Panc1 (cell line): Measurements from ENCODE around the gene VASP. TPM values are rescaled to one million over a fixed set of nuclear protein-coding genes. Genes with fewer than 3 reads are reported as not detected.

Source experiments
- ATAC-seq: fragments of 200-7000 bp; cut with Tn5 transposase; 2 replicates; pipeline ENCODE4 v1.9.1; 2020; ENCODE audit warnings: mild to moderate bottlenecking, moderate library complexity
- BruUV-seq: library from RNA; stranded (reverse); fragments of 400-500 nt; replicated peaks from 2 replicates; lab custom pipeline; 2021; lab: Mats Ljungman, UMichigan
- CTCF ChIA-PET: fragments of 300-600 bp; sonication (Branson Sonifier 250); formaldehyde crosslinking; loops from one replicate; lab custom pipeline; 2022; ENCODE audit warnings: antibody characterized with exemption; lab: Charles Lee
- POLR2A ChIA-PET: fragments of 300-600 bp; sonication (Branson Sonifier 250); formaldehyde crosslinking; loops from one replicate; lab custom pipeline; 2022; ENCODE audit warnings: antibody characterized with exemption; lab: Charles Lee
- DNase-seq: peaks from one replicate; pipeline ENCODE4 v3.0.0-alpha.2; 2010; ENCODE audit warnings: low read depth, low spot score
- H3K27ac ChIP-seq: 2 replicates; pipeline ENCODE4 v1.5.1; 2011; ENCODE audit warnings: mild to moderate bottlenecking, low read length, inconsistent platforms
- H3K27me3 ChIP-seq: fragments of 200-500 bp; sonication (Bioruptor generic); 2 replicates; pipeline ENCODE4 v1.6.0; 2014; ENCODE audit warnings: low read length, inconsistent platforms; ENCODE audit not compliant: control insufficient read depth, insufficient read depth
- H3K36me3 ChIP-seq: fragments of 200-500 bp; sonication (Bioruptor generic); 2 replicates; pipeline ENCODE4 v1.5.1; 2014; ENCODE audit warnings: inconsistent platforms, mild to moderate bottlenecking, low read length, moderate library complexity; ENCODE audit not compliant: control insufficient read depth, insufficient read depth
- H3K4me1 ChIP-seq: 2 replicates; pipeline ENCODE4 v1.5.1; 2011; ENCODE audit warnings: inconsistent platforms, mild to moderate bottlenecking, low read length, moderate library complexity; ENCODE audit not compliant: control insufficient read depth, insufficient read depth
- H3K4me3 ChIP-seq, 2 experiments: 2 replicates each; pipeline ENCODE4 v1.5.1; 2011 to 2012; ENCODE audit warnings: low read depth in 2 of 2, low read length in 2 of 2, mild to moderate bottlenecking in 2 of 2, inconsistent platforms in 1 of 2, moderate library complexity in 1 of 2
- H3K9me3 ChIP-seq: fragments of 200-500 bp; sonication (Bioruptor generic); 2 replicates; pipeline ENCODE4 v1.5.1; 2014; ENCODE audit warnings: low read depth, mild to moderate bottlenecking, inconsistent platforms, low read length, moderate library complexity; ENCODE audit not compliant: control insufficient read depth, insufficient read depth
- CTCF ChIP-seq: fragments of 450-650 bp; IDR thresholded peaks from 2 replicates; pipeline ENCODE4 v1.5.1; 2017; ENCODE audit warnings: mild to moderate bottlenecking
- POLR2AphosphoS5 ChIP-seq: IDR thresholded peaks from 2 replicates; pipeline ENCODE4 v1.6.1; 2012; ENCODE audit warnings: mild to moderate bottlenecking, low read depth, low read length, moderate library complexity
- SIN3A ChIP-seq: IDR thresholded peaks from 2 replicates; pipeline ENCODE4 v1.6.1; 2012; ENCODE audit warnings: low read depth, mild to moderate bottlenecking, low read length, moderate library complexity, borderline replicate concordance; ENCODE audit not compliant: insufficient read depth
- TCF7L2 ChIP-seq: IDR thresholded peaks from 2 replicates; pipeline ENCODE4 v1.6.1; 2011; ENCODE audit warnings: mild to moderate bottlenecking, low read depth, low read length, inconsistent platforms
- in situ Hi-C: cut with HindIII; loops from 2 replicates; pipeline ENCODE4 v1.10.0; 2016; ENCODE audit warnings: low sequenced_read_pairs, low pct_unique_long_range_greater_than_20kb
- intact Hi-C: fragments of 100-400 bp; cut with micrococcal nuclease; formaldehyde crosslinking; loops from one replicate; pipeline ENCODE4 v1.10.0; 2022; ENCODE audit not compliant: unreplicated experiment
- total RNA-seq: library from RNA; stranded (reverse); gene quantifications from one replicate; pipeline ENCODE4 v1.2.1, GENCODE V29; 2021; ENCODE audit not compliant: unreplicated experiment
- TF ChIP-seq, protein P1 (sequence below), 2 experiments: IDR thresholded peaks; 2 replicates each; pipeline ENCODE4 v1.6.1; 2011 to 2012; ENCODE audit warnings: low read depth in 2 of 2, control low read depth in 1 of 2, low read length in 1 of 2, mild to moderate bottlenecking in 1 of 2, moderate library complexity in 1 of 2; ENCODE audit not compliant: insufficient read depth in 1 of 2

The VASP gene
- total RNA-seq, 1 experiment from 2014 or later, result 101 TPM

DNA sequence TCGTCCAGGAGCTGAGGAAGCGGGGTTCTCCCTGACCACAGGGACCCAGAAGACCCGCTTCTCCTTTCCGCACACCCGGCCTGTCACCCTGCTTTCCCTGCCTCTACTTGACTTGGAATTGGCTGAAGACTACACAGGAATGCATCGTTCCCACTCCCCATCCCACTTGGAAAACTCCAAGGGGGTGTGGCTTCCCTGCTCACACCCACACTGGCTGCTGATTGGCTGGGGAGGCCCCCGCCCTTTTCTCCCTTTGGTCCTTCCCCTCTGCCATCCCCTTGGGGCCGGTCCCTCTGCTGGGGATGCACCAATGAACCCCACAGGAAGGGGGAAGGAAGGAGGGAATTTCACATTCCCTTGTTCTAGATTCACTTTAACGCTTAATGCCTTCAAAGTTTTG is 18.9 kb downstream of the VASP start:
- Histone ChIP-seq H3K9me3 (no peaks in the 10 kb centered on the region), H3K27me3 (no peaks in the 10 kb centered on the region), H3K4me3 (no peak overlapping the region), H3K36me3 (peaks cover 8% of the 10 kb centered on the region; the same call in 1 of the 2 replicates), H3K27ac (no peak overlapping the region), H3K4me1 (no peaks in the 10 kb centered on the region)
- CTCF ChIA-PET, result no interaction called here
- intact Hi-C loops, result no loop called here
- ATAC-seq (peak; percentile 63), DNase-seq (no peak)
- TF ChIP-seq CTCF, result no peak
- in situ Hi-C loops, result no loop called here
- BruUV-seq, result TSS peak; percentile 51
- POLR2A ChIA-PET, result no interaction called here

DNA sequence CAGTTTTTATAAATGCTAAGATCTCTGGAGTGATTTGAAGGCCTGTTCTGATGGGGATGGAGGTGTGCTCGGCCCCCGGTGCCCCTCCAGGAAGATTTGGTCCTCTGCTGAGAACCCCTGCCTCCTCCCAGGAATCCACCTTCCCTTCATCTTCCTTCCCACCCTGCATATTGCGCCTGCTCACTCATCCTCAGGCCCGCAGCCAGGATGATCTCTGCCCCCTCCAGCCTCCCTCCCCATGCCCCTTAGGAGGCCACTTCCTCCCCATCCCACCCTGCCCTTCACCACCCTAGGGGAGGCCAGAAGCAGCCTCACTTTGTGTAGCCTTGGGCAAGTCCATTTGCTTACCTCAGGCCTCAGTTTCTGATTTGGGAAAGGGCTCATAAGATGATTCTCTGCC is 19.7 kb downstream of the VASP start:
- Histone ChIP-seq H3K36me3 (peaks cover 8% of the 10 kb centered on the region), H3K27ac (no peak overlapping the region), H3K4me3 (no peak overlapping the region), H3K27me3 (no peaks in the 10 kb centered on the region), H3K9me3 (no peaks in the 10 kb centered on the region), H3K4me1 (no peaks in the 10 kb centered on the region)
- POLR2A ChIA-PET, result no interaction called here
- BruUV-seq, result no TSS peak
- CTCF ChIA-PET, result interaction anchor here (0.6 kb wide), 1 partner anchor 160 kb away, joined by 3 read pairs; no protein-coding TSS in a partner anchor
- intact Hi-C loops, result no loop called here
- in situ Hi-C loops, result no loop called here
- no peak for ATAC-seq
- DNase-seq, result no peak
- TF ChIP-seq SIN3A (no peak), TCF7L2 (no peak), CTCF (no peak), POLR2AphosphoS5 (no peak)
- TF ChIP-seq, protein P1, sequence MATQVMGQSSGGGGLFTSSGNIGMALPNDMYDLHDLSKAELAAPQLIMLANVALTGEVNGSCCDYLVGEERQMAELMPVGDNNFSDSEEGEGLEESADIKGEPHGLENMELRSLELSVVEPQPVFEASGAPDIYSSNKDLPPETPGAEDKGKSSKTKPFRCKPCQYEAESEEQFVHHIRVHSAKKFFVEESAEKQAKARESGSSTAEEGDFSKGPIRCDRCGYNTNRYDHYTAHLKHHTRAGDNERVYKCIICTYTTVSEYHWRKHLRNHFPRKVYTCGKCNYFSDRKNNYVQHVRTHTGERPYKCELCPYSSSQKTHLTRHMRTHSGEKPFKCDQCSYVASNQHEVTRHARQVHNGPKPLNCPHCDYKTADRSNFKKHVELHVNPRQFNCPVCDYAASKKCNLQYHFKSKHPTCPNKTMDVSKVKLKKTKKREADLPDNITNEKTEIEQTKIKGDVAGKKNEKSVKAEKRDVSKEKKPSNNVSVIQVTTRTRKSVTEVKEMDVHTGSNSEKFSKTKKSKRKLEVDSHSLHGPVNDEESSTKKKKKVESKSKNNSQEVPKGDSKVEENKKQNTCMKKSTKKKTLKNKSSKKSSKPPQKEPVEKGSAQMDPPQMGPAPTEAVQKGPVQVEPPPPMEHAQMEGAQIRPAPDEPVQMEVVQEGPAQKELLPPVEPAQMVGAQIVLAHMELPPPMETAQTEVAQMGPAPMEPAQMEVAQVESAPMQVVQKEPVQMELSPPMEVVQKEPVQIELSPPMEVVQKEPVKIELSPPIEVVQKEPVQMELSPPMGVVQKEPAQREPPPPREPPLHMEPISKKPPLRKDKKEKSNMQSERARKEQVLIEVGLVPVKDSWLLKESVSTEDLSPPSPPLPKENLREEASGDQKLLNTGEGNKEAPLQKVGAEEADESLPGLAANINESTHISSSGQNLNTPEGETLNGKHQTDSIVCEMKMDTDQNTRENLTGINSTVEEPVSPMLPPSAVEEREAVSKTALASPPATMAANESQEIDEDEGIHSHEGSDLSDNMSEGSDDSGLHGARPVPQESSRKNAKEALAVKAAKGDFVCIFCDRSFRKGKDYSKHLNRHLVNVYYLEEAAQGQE (IDR thresholded peaks at IDR 0.05; ENCODE audit: insufficient read depth in 1 of 2, low read depth in 2 of 2, low read length in 1 of 2), result no peak
